Activated naive CD8-positive, alpha-beta T cell treated with anti-CD3 and anti-CD28 coated beads, Interleukin-2, amount 50 U/mL, for 16 hours (primary cell): Measurements from ENCODE around the gene SLC26A8.

Experiments
- DNase-seq: peaks from one replicate; pipeline ENCODE4 v3.0.0-alpha.2; 2020; ENCODE audit warnings: low read depth, low spot score

SLC26A8 gene

GRCh38 chr6:36023996-36024795, at the start of gene SLC26A8:
TSS of gene SLC26A8 (minus strand) at chr6:36024641. CDS start at chr6:36019707, 4,934 bp downstream.
- DNase-seq: no peak

GRCh38 chr6:36073587-36073986, 49.1 kb upstream of the SLC26A8 start:
- no peak for DNase-seq

DNA sequence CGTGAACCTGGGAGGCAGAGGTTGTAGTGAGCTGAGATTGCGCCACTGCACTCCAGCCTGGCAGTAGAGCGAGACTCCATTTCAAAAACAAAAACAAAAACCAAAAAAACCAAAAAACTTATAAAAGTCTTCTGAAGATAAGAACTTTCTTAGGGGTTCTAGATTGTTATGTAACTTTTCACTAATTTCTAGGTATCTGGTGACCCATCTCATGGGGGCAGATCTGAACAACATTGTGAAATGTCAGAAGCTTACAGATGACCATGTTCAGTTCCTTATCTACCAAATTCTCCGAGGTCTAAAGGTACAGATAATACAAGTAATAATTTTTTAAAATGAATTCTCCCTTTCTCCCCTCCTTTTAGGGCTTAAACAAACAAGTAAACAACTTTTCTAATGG, 48.2 kb upstream of the SLC26A8 start:
- DNase-seq: no peak

GRCh38 chr6:36071714-36072113, 47.3 kb upstream of the SLC26A8 start:
- no peak for DNase-seq

- DNase-seq: no peak
These were observed 46.8 kb upstream of the SLC26A8 start for GRCh38 chr6:36071281-36071680.

DNA sequence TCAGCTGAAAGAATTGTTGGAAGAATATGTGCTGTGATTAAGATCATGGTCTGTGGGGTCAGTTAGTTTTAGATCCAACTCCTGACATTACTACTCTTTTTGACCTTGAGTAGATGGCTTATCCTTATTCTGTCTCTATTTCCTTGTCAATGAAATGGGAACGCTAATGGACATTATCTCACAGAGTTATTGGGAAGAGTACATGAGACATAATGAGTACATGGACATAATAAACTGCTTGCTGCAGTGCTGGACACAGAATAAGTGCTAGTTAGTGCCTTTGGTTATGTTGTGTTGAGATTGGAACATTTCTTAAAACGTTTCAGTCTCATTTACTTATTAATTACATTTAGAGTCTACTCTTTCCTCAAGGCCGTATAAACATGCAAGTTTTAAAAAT, 45.8 kb upstream of the SLC26A8 start:
- DNase-seq: no peak

- DNase-seq: no peak
These were observed 45.1 kb upstream of the SLC26A8 start for GRCh38 chr6:36069573-36069972.

DNA sequence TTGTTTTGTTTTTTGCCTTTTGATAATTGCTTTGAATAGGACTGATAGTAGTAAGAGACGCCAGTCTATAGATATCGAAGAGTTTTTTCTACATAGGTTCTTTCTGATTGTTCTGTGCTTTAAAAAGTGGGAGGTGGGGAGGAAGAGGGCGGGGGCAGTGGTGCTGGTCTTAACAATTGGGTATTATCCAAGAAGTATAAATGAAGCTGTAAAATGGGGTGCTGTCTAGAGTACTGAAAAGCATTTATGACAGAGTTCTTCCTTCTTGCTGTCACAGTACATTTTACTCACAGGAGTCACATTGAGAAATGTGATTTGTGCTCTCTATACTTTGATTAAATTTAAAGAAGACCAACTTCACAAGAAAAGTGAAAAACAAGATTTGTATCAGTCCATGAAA, 44.1 kb upstream of the SLC26A8 start:
- no peak for DNase-seq

DNA sequence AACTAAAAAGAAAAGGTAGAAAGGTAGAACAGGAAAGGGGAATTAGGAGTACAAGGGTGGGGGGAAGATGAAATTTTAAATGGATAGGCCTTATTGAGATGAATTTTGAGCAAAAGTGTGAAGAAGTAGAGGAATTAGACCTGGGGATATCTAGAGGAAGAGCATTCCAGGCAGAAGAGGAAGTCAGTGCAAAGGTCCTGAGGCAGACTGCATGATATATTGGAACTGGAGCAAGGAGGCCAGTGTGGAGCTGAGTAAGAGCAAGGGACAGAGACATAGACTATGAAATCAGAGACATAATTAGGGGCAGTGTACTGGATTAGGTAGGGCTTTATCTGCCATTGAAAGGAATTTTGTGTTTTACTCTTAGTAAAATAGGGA, 43.6 kb upstream of the SLC26A8 start:
- no peak for DNase-seq

GRCh38 chr6:36067374-36068011, 43.1 kb upstream of the SLC26A8 start:
- DNase-seq: no peak

DNA sequence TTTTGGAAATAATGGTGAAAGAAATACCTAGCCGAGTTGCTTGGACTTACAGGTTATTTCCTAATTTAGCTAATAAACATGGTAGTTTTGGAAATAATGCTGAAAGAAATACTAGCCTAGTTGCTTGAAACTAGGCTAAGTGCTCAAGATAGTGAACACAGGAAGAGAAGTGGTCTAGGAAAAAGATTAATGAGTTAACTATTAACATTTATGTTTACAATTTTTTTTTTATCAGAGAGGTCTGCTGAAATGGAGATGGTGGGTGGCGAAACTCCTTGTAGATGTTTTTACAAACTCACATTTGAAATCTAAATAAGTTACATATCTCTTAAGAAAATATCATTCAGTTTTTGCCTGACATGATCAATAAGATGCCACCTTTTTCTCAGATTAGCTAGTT, 42.4 kb upstream of the SLC26A8 start:
- DNase-seq: no peak

DNA sequence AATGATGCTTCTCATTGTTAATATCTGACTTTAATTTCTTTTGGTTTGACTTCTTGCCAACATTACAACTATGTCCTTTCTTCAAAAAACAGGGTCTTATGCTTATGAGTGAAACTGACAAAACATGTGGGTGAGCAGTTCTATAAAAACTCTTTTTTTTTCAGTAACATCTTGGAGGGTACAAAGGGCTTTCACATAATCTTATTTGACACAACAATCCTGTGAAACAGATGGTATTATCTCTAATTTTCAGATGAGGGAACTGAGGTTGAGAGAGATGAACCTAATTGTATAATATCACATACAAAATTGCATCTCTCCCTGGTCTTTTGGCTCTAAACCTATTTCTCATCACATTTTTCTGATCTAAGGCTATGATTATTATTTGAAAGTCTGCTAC, 41.5 kb upstream of the SLC26A8 start:
- DNase-seq: no peak

GRCh38 chr6:36064770-36065396, 40.4 kb upstream of the SLC26A8 start:
- DNase-seq: no peak

DNA sequence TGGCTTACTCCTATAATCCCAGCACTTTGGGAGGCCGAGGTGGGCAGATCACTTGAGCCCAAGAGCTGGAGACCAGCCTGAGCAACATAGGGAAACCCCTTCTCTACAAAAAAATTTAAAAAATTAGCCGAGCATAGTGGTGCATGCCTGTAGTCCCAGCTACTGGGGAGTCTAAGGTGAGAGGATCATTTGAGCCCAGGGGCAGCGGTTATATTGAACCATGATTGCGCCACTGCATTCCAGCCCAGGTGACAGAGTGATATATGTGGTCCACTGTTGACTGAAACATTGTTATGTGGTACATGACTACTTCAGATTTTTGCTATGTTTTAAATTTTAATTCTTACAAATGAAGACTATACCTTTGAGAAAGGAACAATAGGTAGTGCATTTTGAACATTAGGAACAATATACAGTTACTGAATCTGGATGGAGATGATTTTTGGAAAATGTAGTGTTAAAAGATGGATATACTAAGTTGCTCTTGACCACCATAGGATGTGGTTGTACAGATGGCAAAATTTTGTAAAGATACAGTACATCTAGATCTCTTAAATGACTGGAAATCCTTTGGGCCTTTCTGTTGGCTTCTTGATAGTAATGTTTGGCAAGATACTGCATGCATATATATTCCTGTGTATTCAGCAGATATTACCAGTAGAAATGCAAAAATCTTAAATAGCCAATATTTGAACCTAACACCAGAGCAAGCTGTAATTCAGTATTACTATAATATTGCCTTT, 39.0 kb upstream of the SLC26A8 start:
- DNase-seq: no peak

DNA sequence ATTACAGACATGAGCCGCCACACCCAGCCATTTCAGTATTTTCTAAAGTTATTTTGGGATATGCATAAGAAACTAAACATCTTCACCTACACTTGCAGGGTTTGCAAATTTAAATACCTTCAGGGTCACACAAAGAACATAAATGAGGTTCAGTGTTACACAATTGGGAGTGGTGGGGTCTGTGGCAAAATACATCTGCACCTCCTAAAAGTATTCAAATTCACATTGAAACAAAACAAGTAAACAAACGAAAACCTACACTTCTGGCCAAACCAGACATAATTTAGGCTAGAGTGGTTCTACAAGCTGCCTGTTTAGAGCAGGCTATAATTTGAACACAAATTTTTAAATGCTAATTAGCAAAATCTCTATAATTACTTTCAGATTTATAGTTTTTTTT, 37.8 kb upstream of the SLC26A8 start:
- no peak for DNase-seq

DNA sequence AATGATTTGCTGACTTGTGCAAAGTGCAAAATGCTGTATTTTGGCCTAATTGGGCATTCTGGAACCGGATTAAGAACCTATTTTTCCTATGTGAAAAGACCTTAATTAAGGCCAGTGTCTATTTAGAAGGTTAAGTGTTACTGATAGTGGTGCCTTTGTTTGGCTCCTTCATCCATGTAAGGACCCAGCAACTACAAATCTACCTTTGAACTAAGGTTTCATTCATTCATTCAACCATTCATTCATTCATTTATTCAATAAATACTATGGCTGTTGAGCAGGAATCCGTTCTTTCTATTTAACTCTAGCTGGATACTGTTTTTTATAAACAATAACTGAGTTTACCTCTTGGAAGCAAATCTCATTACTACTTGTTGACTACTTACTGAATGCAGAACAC, 36.8 kb upstream of the SLC26A8 start:
- DNase-seq: no peak

GRCh38 chr6:36056178-36056577, 31.7 kb upstream of the SLC26A8 start:
- no peak for DNase-seq

GRCh38 chr6:36054956-36055355, 30.5 kb upstream of the SLC26A8 start:
- no peak for DNase-seq

GRCh38 chr6:36054415-36054814, 30.0 kb upstream of the SLC26A8 start:
- no peak for DNase-seq

DNA sequence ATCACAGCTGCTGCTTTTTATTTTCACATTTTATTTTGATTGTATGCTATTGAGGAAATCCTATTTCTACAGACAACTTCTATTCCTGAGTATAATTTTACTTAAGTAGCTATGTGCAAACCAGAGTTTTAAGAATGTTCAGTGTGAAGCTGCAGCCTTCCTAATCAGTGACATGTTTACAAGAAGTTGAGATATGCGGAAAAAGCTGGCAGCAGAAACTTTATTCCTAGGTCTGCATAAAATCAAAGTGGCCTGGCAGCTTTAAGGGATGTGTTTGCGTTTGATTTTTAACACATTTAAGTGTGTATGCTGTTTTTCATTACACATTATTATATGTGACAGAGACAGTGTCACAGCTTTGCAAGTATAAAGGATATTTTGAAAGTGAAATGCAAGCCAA, 29.4 kb upstream of the SLC26A8 start:
- DNase-seq: no peak

DNA sequence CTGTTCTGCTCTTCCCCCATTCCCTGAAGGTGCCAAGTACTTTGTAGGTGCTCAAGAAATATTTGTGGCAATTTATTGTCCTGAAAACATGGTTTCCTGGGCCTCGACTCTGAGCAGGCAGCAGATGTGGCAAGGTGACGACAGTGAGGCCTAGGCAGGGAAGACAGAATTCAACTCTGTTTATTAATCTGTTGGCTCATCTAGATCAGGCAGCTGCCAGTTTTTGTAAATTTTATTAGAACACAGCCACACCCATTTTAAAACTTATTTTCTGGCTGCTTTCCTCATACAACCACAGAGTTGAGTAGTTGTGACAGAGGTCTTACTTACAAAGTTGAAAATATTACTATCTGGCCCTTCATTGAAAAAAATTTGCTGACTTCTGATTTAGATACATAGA, 27.7 kb upstream of the SLC26A8 start:
- DNase-seq: no peak
